Heart left ventricle (tissue), 13 donors: ENCODE measurements around the gene IDNK.

Source experiments
- CTCF ChIP-seq, 12 donors: fragments of 200-600 bp; sonication (generic) in 4 of 12; IDR thresholded peaks; one replicate each; pipeline versions ENCODE4 v1.5.0 to v1.8.0; 2018 to 2022; ENCODE audit warnings: antibody characterized with exemption in 12 of 12, mild to moderate bottlenecking in 5 of 12
- POLR2A ChIP-seq, 2 donors: fragments of 450-650 bp; IDR thresholded peaks; one replicate each; pipeline ENCODE4 v1.6.1; 2017; ENCODE audit warnings: antibody characterized with exemption in 2 of 2, mild to moderate bottlenecking in 2 of 2, moderate library complexity in 2 of 2
- donor health status: ischemic (EF 13 %, LVEDD 7.1; RV severe dilation, severe dysfunction).
- donor health status: DM: no; HTN: yes; CAD: no.
- donor health status: DM: no; HTN: no; CAD: no.
- donor health status: ischemic (EF 25% LVEDD 6.9; RV normal size, moderate dysfunction).
- donor health status: ischemic (EF 25% LVEDD 5.7; RV mildly dilated, moderate dysfunction).
- donor health status: ischemic (EF 35%, LVEDD 5.7; RV mildly dilated, moderate dysfunction).
- donor health status: nonischemic (EF 11% LVEDD 7.7; RV severe dilation, severe dysfunction).
- donor health status: DM: yes; HTN: yes; CAD: no.
- donor health status: PGD.
- donor health status: ischemic (EF 29% LVEDD 5.4; RV normal size, mild dysfunction).
- donor health status: nonischemic (EF 23%, LVEDD 6.1; RV moderate dilation, normal function).

GRCh38 chr9:83652433-83652832 lies 29.5 kb downstream of the IDNK start:
- TF ChIP-seq CTCF (IDR thresholded peaks at IDR 0.05) (no peak), POLR2A (IDR thresholded peaks at IDR 0.05) (no peak)
